Right ventricle myocardium superior (tissue), 1 donor: Measurements from ENCODE around the gene ERVV-1. TPM values are rescaled to one million over a fixed set of nuclear protein-coding genes. Genes with fewer than 3 reads are reported as not detected.
"Not testable (repeated sequence)": the region's sequence is repeated elsewhere in the genome, so short reads cannot be mapped to it uniquely, and the experiment has no call there.

Experiments
- ATAC-seq: fragments of 200-7000 bp; cut with Tn5 transposase; one replicate; pipeline ENCODE4 v1.9.1; 2020; ENCODE audit warnings: mild to moderate bottlenecking; ENCODE audit not compliant: poor library complexity
- DNase-seq: peaks from one replicate; pipeline ENCODE4 v3.0.0-alpha.2; 2020
- intact Hi-C: fragments of 100-400 bp; cut with DNase I; formaldehyde crosslinking; loops from one replicate; pipeline ENCODE4 v1.11.2; 2022
- long read RNA-seq: library from polyadenylated mRNA; unstranded; transcript quantifications from one replicate; pipeline ENCODE4 v2.0.0, GENCODE V29; 2021
- total RNA-seq: library from RNA; stranded (reverse); fragmentation: NEBNext Ultra II Directional; extraction: Animal tissue kit (Norgen Biotek cat#: 25700); gene quantifications from one replicate; pipeline ENCODE4 v1.2.1, GENCODE V29; 2021
- donor health status: DM: no; HTN: yes; CAD: no; lungs with severe emphysema.

ERVV-1 gene, protein sequence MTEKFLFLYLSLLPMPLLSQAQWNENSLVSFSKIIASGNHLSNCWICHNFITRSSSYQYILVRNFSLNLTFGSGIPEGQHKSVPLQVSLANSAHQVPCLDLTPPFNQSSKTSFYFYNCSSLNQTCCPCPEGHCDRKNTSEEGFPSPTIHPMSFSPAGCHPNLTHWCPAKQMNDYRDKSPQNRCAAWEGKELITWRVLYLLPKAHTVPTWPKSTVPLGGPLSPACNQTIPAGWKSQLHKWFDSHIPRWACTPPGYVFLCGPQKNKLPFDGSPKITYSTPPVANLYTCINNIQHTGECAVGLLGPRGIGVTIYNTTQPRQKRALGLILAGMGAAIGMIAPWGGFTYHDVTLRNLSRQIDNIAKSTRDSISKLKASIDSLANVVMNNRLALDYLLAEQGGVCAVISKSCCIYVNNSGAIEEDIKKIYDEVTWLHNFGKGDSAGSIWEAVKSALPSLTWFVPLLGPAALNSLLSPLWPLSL
- not detected for total RNA-seq
- long read RNA-seq: 0 reads

DNA sequence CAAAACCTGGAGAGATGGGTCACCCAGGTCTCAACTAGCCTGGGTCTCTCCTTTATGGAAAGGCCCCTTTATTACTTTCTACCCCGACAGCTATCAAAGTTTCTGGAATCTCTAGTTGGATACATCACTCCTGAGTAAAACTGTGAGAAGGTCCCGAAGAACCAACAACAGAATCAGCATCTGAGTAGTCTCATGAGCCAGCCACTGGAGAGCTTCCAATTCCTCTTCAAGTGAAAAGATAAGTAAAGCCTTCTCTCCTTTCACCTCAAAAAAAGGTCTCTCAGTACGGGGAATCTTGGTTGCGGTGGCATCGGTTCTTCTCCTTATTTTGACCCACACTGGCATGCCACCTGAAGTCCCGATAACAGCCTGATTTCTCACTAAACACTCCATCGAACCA lies at the start of gene ERVV-1:
TSS of gene ERVV-1 (plus strand) at position 301 of the 400 bp plus-strand sequence. CDS start 170 bp downstream, outside the sequence.
- intact Hi-C loops: no loop called here
- ATAC-seq (no peak), DNase-seq (no peak)

DNA sequence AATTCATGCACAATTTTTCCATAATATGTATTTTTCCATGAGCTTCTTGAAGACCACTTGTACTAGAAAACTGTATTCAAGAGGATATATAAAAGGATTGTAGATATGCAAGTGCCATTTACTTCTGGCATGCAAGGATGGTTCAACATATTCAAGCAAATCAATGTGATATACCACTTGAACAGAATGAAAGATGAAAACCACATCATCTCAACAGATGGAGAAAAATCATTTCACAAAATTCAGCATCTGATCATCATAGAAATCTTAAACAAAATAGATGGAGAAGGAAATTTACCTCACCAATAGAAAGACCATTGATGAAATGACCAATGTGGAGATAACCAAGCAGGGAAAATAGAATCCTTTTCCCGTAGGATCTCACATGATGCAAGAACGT lies 45.9 kb upstream of the ERVV-1 start:
- ATAC-seq: no peak
- intact Hi-C loops: no loop called here
- DNase-seq: no peak

DNA sequence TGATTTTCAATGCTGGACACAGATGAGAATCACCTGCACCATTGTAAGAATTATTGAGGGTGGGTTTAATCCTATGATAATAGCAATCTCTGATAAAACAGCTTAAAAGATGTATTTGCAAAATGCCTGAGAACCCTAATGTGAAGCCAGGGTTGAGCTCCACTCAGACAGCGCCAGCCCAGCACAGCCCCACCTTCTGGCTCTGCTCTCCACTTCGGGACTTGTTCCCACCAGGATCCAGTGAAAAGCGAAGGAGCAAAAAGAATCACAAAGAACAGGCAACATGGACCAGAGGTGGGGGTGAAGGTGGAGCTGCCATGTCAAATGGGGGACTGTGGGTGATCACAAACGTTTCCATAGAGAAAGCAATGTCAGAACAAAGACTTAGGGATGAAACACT lies 32.4 kb upstream of the ERVV-1 start:
- DNase-seq (no peak), ATAC-seq (no peak)
- intact Hi-C loops: no loop called here

DNA sequence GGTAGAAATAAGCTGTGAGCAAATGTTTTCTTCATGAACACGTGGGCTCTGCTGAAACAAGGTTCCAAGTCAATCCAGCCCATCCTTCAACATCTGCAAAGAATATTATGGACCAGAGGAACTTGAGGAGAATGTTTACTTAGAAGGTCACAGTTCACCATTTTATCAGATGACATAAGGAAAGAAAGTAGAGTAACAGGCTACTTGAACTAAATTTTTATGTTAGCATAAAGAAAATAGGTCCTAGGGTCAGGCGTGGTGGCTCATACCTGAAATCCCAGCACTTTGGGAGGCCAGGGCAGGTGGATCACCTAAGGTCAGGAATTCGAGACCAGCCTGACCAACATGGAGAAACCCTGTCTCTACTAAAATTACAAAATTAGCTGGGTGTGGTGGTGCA lies 30.6 kb upstream of the ERVV-1 start:
- ATAC-seq, intact Hi-C loops: not testable (repeated sequence)

DNA sequence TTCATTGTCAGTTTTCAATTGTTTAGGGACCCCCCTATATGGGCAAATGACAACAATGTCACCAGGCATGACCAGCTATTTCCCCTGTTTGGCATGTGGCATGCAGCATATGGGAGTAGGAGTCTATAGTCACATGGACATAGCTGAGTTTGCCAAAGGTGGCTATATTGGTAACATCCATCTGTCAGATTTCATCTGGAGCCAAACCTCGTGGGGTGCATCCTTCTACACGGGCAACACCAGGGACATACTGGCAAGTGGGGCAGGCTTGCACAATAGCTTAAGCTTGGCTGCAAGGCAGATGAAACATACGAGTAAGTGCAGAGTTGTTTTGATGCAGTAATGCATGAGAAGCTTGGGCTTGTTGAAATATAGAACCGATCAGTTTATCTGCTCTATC lies 26.5 kb upstream of the ERVV-1 start:
- DNase-seq (no peak), ATAC-seq (no peak)
- intact Hi-C loops: no loop called here

More for the DNA sequence above, 30.6 kb upstream of the ERVV-1 start:
- DNase-seq: not testable (repeated sequence)

DNA sequence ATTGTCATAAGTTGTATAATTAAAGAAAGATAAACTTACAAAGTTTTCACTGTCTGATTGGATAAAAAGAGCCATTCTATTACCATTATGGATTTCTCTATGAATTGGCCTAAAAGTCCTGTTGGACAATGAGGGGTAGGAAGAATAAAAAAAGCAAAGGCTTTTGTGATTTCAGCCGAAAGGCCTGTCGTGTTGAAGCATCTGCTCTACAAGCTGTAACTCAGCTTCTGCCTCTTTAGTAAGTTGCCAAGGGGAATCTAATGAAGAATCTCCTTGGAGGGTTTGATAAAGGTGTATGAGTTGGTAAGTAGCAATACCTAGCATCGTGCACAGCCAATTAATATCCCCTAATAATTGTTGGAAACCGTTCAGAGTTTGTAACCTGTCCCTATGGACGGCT lies 25.2 kb upstream of the ERVV-1 start:
- ATAC-seq (no peak), DNase-seq (no peak)
- intact Hi-C loops: no loop called here

DNA sequence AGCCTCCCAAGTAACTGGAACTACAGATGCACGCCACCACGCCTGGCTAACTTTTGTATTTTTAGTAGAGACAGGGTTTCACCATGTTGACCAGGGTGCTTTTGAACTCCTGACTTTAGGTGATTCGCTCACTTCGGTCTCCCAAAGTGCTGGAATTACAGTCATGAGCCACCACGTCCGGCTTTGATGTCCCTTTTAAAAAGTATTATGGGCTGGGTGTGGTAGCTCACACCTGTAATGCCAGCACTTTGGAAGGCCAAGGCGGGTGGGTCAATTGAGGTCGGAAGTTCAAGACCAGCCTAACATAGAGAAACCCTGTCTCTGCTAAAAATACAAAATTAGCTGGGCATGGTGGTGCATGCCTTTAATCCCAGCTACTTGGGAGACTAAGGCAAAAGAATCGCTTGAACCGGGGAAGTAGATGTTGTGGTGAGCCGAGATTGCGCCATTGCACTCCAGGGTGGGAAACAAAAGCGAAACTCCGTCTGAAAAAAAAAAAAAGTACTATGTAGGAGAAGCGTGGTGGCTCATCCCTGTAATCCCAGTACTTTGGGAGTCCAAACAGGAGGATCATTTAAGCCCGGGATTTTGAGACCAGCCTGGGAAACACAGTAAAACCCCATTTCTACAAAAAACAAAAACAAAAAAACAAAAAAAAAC lies 22.8 kb upstream of the ERVV-1 start:
- ATAC-seq (no peak), DNase-seq (no peak)
- intact Hi-C loops: no loop called here

DNA sequence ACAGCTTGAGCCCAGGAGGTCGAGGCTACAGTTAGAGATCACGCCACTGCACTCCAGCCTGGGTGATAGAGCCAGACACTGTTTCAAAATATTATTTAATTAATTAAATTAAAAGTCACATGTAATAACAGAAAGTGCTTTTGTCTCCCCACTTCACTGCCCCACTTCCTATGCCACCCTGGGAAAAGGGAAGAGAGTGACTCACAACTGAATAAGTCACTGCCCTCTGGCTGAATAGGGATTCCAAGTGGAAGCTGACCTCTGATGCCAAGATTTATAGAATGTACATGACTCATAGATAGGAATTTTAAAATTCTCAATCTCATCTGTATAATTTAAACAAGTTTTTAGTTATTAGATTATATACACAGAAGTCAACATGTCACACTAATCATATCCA lies 22.2 kb upstream of the ERVV-1 start:
- intact Hi-C loops: no loop called here
- no peak for ATAC-seq
- DNase-seq: no peak

DNA sequence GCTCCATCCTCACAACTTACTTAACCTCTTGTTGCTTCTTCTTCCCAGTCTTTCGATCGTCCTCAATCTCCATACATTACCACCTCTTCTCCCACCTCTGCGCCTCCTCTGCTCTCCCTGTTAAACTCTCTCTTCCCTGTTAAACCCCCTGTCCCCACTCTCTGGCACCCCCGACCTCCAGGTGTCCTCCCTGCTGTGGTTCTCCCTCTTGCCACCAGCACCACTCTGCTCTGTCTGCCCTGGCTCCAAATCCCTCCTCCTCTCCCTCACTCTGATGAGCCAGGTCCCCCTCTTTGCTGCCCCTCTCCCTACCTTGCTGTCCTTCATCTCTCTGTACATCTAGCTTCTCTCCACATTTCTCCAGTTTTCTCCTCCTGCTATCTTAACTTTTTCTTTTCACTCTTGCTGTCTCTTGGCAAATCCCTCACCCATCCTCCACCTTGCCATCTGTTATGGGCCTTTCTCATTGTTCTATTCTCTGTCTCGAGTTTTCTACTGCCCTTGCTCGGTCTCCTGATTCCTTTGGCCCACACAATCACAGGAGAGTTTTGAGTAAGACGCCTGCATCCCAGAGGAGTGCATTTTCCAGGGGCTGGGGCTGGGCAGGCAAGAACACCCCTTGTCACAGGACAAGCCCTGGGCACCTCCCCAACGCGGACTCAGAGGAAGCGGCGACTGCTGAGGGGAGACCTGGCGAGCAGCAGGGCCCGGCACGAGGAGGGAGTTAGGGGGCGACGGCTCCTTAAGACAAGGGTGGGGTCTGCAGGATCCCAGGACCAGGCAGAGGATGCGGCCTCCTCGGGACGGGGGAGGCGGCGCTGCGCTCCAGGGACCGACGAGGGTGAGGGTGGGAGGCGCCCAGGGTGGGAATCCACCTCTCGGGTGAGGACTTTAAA lies 21.4 kb upstream of the ERVV-1 start:
- ATAC-seq (peak; percentile 29), DNase-seq (peak; percentile 43)
- intact Hi-C loops: no loop called here

DNA sequence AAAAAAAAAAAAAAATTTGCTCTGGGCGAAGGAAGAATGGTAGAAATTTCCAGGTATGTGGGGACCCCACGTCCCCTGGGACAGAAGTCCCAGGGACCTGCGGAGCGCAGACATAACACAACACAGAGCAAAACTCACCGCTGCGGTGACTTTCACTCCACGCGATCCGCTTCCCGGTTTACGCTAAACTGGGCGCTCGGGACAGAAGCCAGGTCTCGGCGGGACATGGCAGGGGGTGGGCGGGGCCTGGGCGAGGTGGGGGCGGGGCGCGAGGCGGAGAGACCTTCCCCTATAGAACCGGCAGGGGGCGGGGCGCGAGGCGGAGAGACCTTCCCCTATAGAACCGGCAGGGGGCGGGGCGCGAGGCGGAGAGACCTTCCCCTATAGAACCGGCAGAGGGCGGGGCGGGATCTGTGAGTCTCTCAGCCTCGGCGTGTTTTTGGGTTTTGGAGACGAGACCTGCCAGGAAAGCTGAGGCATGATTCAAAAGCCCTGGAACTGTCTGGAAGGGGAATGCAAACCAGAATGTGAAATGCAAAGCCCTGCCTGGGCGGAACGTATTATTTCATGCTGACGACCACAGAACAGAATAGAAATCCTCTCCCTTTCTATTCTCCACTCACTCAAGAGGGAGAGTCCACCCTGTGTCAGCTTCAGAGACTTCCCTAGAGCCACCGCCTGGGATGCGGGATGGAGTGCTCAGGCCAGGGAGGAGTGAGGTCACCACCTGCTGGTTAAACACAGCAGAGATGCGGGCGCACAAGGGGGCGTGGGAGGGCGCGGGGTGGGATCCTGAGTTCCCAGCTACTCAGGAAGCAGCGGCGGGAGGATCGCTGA lies 20.2 kb upstream of the ERVV-1 start:
- intact Hi-C loops: no loop called here
- ATAC-seq: peak; percentile 99
- DNase-seq: peak; percentile 84

DNA sequence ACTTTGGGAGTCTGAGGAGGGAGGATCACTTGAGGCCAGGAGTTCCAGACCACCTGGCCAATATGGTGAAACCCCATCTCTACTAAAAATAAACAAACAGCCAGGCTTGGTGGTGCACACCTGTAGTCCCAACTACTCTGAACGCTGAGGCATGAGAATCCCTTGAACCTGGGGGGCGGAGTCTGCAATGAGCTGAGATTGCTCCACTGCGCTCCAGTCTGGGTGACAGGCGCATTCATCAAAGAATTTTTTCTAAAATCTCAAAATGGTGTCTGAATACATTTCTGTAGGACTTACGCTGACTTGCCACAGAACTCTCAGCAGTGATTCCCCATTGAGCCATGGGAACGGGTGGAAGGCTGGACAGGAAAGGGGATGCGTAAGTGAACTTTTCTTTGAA lies 18.0 kb upstream of the ERVV-1 start:
- ATAC-seq: no peak
- no peak for DNase-seq
- intact Hi-C loops: no loop called here

DNA sequence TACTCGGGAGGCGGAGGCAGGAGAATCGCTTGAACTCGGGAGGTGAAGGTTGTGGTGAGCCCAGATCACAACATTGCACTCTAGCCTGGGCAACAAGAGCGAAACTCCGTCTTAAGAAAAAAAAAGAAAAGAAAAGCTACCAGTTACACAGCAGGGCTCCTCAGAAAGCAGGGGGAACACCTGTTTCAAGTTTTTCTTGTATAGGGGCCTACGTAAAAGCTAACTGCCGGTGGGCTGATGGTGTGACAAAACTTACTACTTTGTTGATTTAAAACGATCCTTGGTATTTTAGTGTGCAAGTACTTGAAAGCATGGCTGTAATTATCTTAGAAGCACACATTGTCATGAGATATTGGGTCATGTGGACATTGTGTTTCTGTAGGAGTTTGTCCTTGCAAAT lies 15.7 kb upstream of the ERVV-1 start:
- ATAC-seq (no peak), DNase-seq (no peak)
- intact Hi-C loops: no loop called here

DNA sequence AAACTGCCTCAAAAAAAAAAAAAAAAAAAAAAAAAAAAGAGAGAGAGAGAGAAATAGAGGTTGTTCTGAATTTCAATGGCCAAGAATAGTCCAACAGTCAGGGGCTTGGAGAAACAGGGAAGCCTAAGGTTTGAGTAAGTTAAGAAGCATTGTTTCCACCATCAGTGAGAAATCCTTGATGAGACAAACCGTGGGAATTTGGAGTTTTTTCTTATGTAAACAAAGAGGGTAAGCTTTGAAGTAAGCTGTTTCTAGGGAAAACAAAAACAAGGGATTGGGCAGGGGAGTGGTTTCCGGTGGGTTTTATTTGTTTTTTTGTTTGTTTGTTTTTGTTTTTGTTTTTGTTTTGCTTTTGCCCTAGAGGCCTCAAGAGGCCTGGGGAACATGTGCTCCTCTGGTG lies 11.2 kb upstream of the ERVV-1 start:
- no peak for ATAC-seq
- no peak for DNase-seq
- intact Hi-C loops: no loop called here

DNA sequence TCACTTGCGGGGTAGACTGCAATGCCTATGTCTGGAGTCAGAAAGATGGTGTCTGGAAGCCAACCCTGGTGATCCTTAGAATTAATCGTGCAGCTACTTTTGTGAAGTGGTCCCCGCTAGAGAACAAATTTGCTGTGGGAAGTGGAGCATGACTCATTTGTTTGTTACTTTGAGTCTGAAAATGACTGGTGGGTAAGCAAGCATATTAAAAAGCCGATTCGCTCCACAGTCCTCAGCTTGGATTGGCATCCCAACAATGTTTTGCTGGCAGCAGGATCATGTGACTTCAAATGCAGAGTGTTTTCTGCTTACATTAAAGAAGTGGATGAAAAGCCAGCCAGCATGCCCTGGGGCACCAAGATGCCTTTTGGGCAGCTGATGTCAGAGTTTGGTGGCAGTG lies 9.5 kb upstream of the ERVV-1 start:
- ATAC-seq: no peak
- no peak for DNase-seq
- intact Hi-C loops: no loop called here

DNA sequence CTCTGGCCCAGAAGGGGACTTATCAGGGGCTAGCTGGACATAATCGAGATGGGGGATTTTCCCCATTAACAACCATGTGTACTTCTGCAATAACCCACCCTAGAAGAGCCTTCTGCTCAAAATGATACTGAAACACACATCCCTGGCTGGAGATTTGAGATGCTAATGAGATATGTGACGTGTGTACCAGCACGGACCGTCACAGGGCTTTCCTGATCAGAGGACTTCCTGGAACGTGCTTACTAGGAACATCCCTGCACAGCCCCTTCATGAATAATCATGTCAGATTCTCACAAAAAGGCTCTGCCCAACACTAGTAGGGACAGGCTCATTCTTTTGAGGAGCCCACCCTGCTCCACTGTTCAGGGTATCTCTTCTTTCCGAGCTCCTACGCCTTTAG lies 6.5 kb upstream of the ERVV-1 start:
- intact Hi-C loops: no loop called here
- DNase-seq (no peak), ATAC-seq (no peak)

DNA sequence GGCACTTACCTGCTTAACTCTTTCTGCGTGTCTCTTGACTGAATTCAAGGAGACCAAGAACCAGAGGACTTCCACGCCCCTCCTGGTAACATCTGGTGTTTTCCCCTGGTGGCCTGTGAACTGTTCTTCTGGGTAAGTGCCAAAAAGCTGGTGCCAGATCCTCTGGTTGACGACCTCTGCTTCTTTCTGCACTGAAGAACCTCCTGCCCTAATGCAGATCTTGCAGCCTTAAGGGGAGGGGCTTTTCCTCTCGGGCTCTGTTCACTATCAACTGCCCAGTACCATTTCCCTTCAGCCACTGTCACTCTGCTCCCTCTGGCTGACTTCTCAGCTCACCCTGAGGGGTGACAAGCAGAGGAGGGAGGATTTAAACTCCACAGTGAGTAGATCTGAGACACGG lies 6.1 kb upstream of the ERVV-1 start:
- DNase-seq (no peak), ATAC-seq (no peak)
- intact Hi-C loops: no loop called here

DNA sequence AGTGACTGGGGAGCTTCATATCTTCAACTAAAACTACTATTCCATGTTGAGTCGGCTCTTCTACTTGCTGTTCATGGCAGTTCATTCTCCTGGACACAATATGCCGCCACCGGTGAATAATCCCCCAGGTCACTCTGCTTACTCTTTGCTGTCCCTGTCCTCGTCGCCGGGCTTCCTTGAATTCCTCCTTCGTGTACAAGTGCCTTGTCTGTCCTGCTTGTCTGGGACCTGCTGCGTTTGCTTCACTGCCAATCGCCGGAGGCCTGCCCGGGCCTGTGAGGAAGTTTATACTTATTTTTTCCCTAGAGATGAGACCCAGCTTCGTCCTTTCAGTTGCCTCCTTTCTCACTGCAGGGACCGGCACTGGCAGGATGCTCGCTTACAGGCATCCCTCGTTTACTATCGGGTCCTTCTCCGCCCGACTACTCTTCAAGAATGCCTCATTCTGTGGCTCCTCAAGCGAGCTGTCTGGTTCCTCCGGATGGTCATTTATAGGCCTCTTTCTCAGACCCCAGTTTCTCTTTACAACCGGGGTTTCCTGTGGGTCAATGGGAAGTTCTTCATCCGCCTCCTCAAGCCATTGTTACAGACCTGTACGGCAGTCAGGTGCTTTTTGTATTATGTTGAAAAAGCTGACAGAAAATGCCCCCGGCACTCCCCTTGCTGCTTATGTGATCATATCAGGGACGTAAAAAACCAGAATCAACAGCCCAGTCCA lies 5.5 kb upstream of the ERVV-1 start:
- intact Hi-C loops: no loop called here
- DNase-seq (no peak), ATAC-seq (no peak)

DNA sequence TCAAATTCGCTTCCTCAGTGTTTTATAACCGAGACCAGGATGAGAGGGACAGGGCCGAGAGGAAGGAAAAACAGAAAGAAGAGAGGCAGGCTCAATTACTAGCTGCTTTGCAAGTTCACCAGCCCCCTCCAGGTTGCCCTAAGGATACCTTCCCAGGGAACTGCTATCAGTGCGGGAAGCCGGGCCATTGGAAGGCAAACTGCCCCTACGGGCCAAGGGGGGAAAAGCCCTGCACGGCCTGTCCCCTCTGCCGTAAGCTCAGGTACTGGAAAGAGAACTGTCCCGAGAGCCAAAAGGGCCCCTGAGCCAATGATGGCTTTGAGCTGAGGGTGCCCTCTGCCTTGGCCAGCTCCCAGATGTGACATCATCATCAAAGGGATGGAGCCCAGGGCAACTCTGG lies 3.2 kb upstream of the ERVV-1 start:
- DNase-seq (no peak), ATAC-seq (no peak)
- intact Hi-C loops: no loop called here
